Activated CD4-positive, alpha-beta T cell treated with anti-CD3 and anti-CD28 coated beads for 1 hour (primary cell): ENCODE data around the gene FGF21.
A peak's percentile ranks its signal among the peaks of the same experiment; 100 is the strongest.

Experiments used
- DNase-seq: peaks from one replicate; pipeline ENCODE4 v3.0.0-alpha.2; 2020

The FGF21 gene

GRCh38 chr19:48794291-48794690 is 39.0 kb downstream of the FGF21 start:
- no peak for DNase-seq

- DNase-seq = peak; percentile 73
These were observed 39.8 kb downstream of the FGF21 start for GRCh38 chr19:48795055-48795684.

GRCh38 chr19:48795685-48796070 is 40.4 kb downstream of the FGF21 start:
- no peak for DNase-seq

- DNase-seq = no peak
These were observed 41.2 kb downstream of the FGF21 start for GRCh38 chr19:48796298-48797083.

- DNase-seq = no peak
These were observed 41.8 kb downstream of the FGF21 start for GRCh38 chr19:48797103-48797502.

- no peak for DNase-seq
These were observed 43.6 kb downstream of the FGF21 start for GRCh38 chr19:48798937-48799336.

GRCh38 chr19:48799358-48800300 is 44.3 kb downstream of the FGF21 start:
- DNase-seq = no peak

- DNase-seq = no peak
These were observed 47.3 kb downstream of the FGF21 start for GRCh38 chr19:48802623-48803022.

GRCh38 chr19:48804496-48804895 is 49.2 kb downstream of the FGF21 start:
- DNase-seq = no peak

GRCh38 chr19:48805452-48805851 is 50.1 kb downstream of the FGF21 start:
- DNase-seq = no peak

GRCh38 chr19:48806518-48806817 is 51.1 kb downstream of the FGF21 start:
- DNase-seq = no peak

GRCh38 chr19:48806818-48807589 is 51.7 kb downstream of the FGF21 start:
- no peak for DNase-seq

- DNase-seq = no peak
These were observed 52.4 kb downstream of the FGF21 start for GRCh38 chr19:48807590-48808308.
